Prostate gland (tissue), 2 donors: ENCODE data around the gene CCDC191. TPM values are rescaled to one million over a fixed set of nuclear protein-coding genes. Genes with fewer than 3 reads are reported as not detected.

ENCODE experiments used
- DNase-seq: peaks from one replicate; pipeline ENCODE4 v3.0.0-alpha.2; 2019; ENCODE audit warnings: low spot score
- H3K27ac ChIP-seq, 2 donors: fragments of 200-600 bp; sonication (generic); 2 replicates each; pipeline ENCODE4 v1.5.1; 2017 to 2019
- H3K27me3 ChIP-seq: fragments of 200-600 bp; sonication (generic); replicated peaks from 2 replicates; pipeline ENCODE4 v1.5.1; 2019; ENCODE audit not compliant: insufficient read depth
- H3K36me3 ChIP-seq, 2 donors: fragments of 200-600 bp; sonication (generic); 1 replicate in 1 of 2; 2 replicates in 1 of 2; pipeline versions ENCODE4 v1.5.1 to v1.8.1; 2017 to 2019
- H3K4me1 ChIP-seq: fragments of 200-600 bp; sonication (generic); replicated peaks from 2 replicates; pipeline ENCODE4 v1.5.1; 2019
- H3K4me3 ChIP-seq, 2 donors: fragments of 200-600 bp; sonication (generic); 2 replicates each; pipeline ENCODE4 v1.5.1; 2017 to 2019
- H3K9me3 ChIP-seq: fragments of 200-600 bp; sonication (generic); 2 replicates; pipeline ENCODE4 v1.5.1; 2017
- CTCF ChIP-seq, 4 experiments: fragments of 200-600 bp in 2 of 4; fragments of 450-650 bp in 2 of 4; sonication (generic) in 2 of 4; IDR thresholded peaks; 1 replicate in 3 of 4; 2 replicates in 1 of 4; pipeline ENCODE4 v1.5.1; 2016 to 2019; ENCODE audit warnings: antibody characterized with exemption in 4 of 4, mild to moderate bottlenecking in 2 of 4, moderate library complexity in 2 of 4
- POLR2A ChIP-seq: fragments of 450-650 bp; IDR thresholded peaks from one replicate; pipeline ENCODE4 v1.6.1; 2016; ENCODE audit warnings: antibody characterized with exemption, mild to moderate bottlenecking
- POLR2AphosphoS5 ChIP-seq: sonication (generic); formaldehyde crosslinking; IDR thresholded peaks from one replicate; pipeline ENCODE4 v1.6.1; 2017; ENCODE audit warnings: antibody characterized with exemption
- WGBS: methylation state at CpG from one replicate; pipeline ENCODE4 v1.1.5; 2018; 5-methylcytosine and 5-hydroxymethylcytosine counted together
- intact Hi-C: fragments of 100-400 bp; cut with DNase I; formaldehyde crosslinking; loops from one replicate; pipeline ENCODE4 v1.14.2; 2022
- total RNA-seq, 2 donors: library from RNA; depleted of rRNA; stranded (reverse); fragments of >200 nt; gene quantifications; one replicate each; pipeline ENCODE4 v1.1.0, GENCODE V29; 2016

CCDC191 gene
- total RNA-seq, 2 donors from 2014 or later = 4.6 to 8.1 TPM

- H3K27me3 ChIP-seq = no peaks in the 10 kb centered on the region
- H3K36me3 ChIP-seq = no peaks in the 10 kb centered on the region
- intact Hi-C loops = no loop called here
- 81% methylated on average over 2 of the region's 2 CpGs for WGBS
- TF ChIP-seq CTCF (IDR thresholded peaks at IDR 0.05) (no peak), POLR2AphosphoS5 (no peak), POLR2A (no peak)
- no peaks in the 10 kb centered on the region for H3K9me3 ChIP-seq
- no peak overlapping the region for H3K4me3 ChIP-seq
- H3K27ac ChIP-seq = no peak overlapping the region
- no peak for DNase-seq
- H3K4me1 ChIP-seq = no peaks in the 10 kb centered on the region
These were observed 30.0 kb downstream of the CCDC191 start for GRCh38 chr3:114026331-114026730.

- Histone ChIP-seq H3K9me3 (no peaks in the 10 kb centered on the region), H3K27me3 (no peaks in the 10 kb centered on the region), H3K4me1 (no peaks in the 10 kb centered on the region), H3K27ac (no peak overlapping the region), H3K36me3 (no peaks in the 10 kb centered on the region), H3K4me3 (no peak overlapping the region)
- 97% methylated on average over 2 of the region's 2 CpGs for WGBS
- DNase-seq = no peak
- intact Hi-C loops = no loop called here
- TF ChIP-seq CTCF (IDR thresholded peaks at IDR 0.05) (no peak), POLR2AphosphoS5 (no peak), POLR2A (no peak)
These were observed 30.9 kb downstream of the CCDC191 start for GRCh38 chr3:114025451-114025850.

GRCh38 chr3:114022145-114022802 is 34.1 kb downstream of the CCDC191 start:
- Histone ChIP-seq H3K27ac (no peak overlapping the region), H3K36me3 (no peaks in the 10 kb centered on the region), H3K27me3 (no peaks in the 10 kb centered on the region), H3K4me1 (no peaks in the 10 kb centered on the region), H3K4me3 (no peak overlapping the region), H3K9me3 (no peaks in the 10 kb centered on the region)
- 64% methylated on average over 4 of the region's 4 CpGs for WGBS
- DNase-seq = no peak
- TF ChIP-seq POLR2AphosphoS5 = no peak
- TF ChIP-seq POLR2A = no peak
- no peak for TF ChIP-seq CTCF (IDR thresholded peaks at IDR 0.05)
- intact Hi-C loops = no loop called here

- WGBS = 59% methylated on average over 2 of the region's 2 CpGs
- no peak overlapping the region for H3K4me3 ChIP-seq
- no peak overlapping the region for H3K27ac ChIP-seq
- no peaks in the 10 kb centered on the region for H3K27me3 ChIP-seq
- no peak for TF ChIP-seq CTCF (IDR thresholded peaks at IDR 0.05)
- TF ChIP-seq POLR2AphosphoS5 = no peak
- no peak for TF ChIP-seq POLR2A
- no peaks in the 10 kb centered on the region for H3K36me3 ChIP-seq
- DNase-seq = no peak
- no peaks in the 10 kb centered on the region for H3K9me3 ChIP-seq
- intact Hi-C loops = no loop called here
- H3K4me1 ChIP-seq = no peaks in the 10 kb centered on the region
These were observed 35.4 kb downstream of the CCDC191 start for GRCh38 chr3:114020907-114021306.

- Histone ChIP-seq H3K27me3 (no peaks in the 10 kb centered on the region), H3K36me3 (no peaks in the 10 kb centered on the region), H3K9me3 (no peaks in the 10 kb centered on the region), H3K4me1 (no peaks in the 10 kb centered on the region), H3K4me3 (no peak overlapping the region), H3K27ac (no peak overlapping the region)
- DNase-seq = no peak
- 96% methylated on average over 2 of the region's 2 CpGs for WGBS
- TF ChIP-seq POLR2A = no peak
- TF ChIP-seq POLR2AphosphoS5 = no peak
- no peak for TF ChIP-seq CTCF (IDR thresholded peaks at IDR 0.05)
- intact Hi-C loops = no loop called here
These were observed 36.8 kb downstream of the CCDC191 start for GRCh38 chr3:114019486-114019885.
